Esophagus squamous epithelium (tissue), 5 donors: Measurements from ENCODE around the gene SETMAR. TPM values are rescaled to one million over a fixed set of nuclear protein-coding genes. Genes with fewer than 3 reads are reported as not detected.

Experiments used
- DNase-seq: peaks from one replicate; lab custom pipeline; 2025; lab: John Stamatoyannopoulos, UW
- H3K27ac ChIP-seq, 4 donors: fragments of 200-600 bp; sonication (generic); one replicate each; pipeline ENCODE4 v1.5.1; 2016 to 2019; ENCODE audit warnings: mild to moderate bottlenecking in 1 of 4
- H3K27me3 ChIP-seq, 4 donors: fragments of 200-600 bp; sonication (generic); 1 replicate in 3 of 4; 2 replicates in 1 of 4; pipeline versions ENCODE4 v1.5.1 to v1.6.0; 2017 to 2021; ENCODE audit warnings: antibody characterized with exemption in 1 of 4
- H3K36me3 ChIP-seq, 3 donors: fragments of 200-600 bp; sonication (generic); one replicate each; pipeline ENCODE4 v1.5.1; 2016 to 2019
- H3K4me1 ChIP-seq, 3 donors: fragments of 200-600 bp; sonication (generic); one replicate each; pipeline ENCODE4 v1.5.1; 2017 to 2019
- H3K4me3 ChIP-seq, 4 donors: fragments of 200-600 bp; sonication (generic); 1 replicate in 3 of 4; 2 replicates in 1 of 4; pipeline ENCODE4 v1.5.1; 2016 to 2019; ENCODE audit warnings: mild to moderate bottlenecking in 2 of 4, moderate library complexity in 1 of 4
- H3K9me3 ChIP-seq, 3 donors: fragments of 200-600 bp; sonication (generic); one replicate each; pipeline ENCODE4 v1.5.1; 2016 to 2019
- POLR2A ChIP-seq, 4 donors: fragments of 450-650 bp; IDR thresholded peaks; one replicate each; pipeline ENCODE4 v1.6.1; 2017; ENCODE audit warnings: antibody characterized with exemption in 4 of 4, mild to moderate bottlenecking in 4 of 4, moderate library complexity in 3 of 4
- WGBS, 2 donors: methylation state at CpG; one replicate each; pipeline ENCODE4 v1.1.5; 2018; 5-methylcytosine and 5-hydroxymethylcytosine counted together
- intact Hi-C: fragments of 100-400 bp; cut with DNase I; formaldehyde crosslinking; loops from one replicate; pipeline ENCODE4 v1.15.0; 2022
- total RNA-seq, 4 donors: library from RNA; depleted of rRNA; stranded (reverse); fragments of >200 nt; gene quantifications; one replicate each; pipeline ENCODE4 v1.1.0, GENCODE V29; 2016
- TF ChIP-seq, protein P1 (sequence below), 6 experiments: fragments of 450-650 bp in 4 of 6; fragments of 200-600 bp in 2 of 6; sonication (generic) in 2 of 6; IDR thresholded peaks; one replicate each; pipeline ENCODE4 v1.5.1; 2016 to 2019; ENCODE audit warnings: antibody characterized with exemption in 6 of 6, mild to moderate bottlenecking in 4 of 6, moderate library complexity in 4 of 6
- donor health status: DM: yes; HTN: yes; CAD: no.

SETMAR gene
- total RNA-seq, 4 donors from 2014 or later = 11.4 to 28.6 (median 16.0) TPM

DNA sequence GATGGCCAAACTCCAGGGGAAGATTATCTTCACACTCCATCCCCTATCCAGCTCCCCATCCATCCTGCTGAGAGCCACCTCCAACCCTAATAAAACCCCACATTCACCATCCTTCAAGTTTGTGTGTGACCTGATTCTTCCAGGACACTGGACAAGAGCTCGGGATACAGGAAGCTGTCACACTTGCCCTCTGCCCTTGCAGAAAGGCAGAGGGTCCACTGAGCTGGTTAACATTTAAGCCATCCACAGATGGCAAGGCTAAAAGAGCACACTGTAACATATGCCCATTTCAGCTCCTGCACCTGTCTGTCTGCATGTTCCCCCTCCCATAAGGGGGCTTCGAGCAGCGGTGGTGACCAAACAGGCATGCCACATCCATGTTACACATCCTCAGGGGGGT lies 29.8 kb downstream of the SETMAR start:
- Histone ChIP-seq H3K27me3 (no peaks in the 10 kb centered on the region), H3K4me1 (no peaks in the 10 kb centered on the region), H3K27ac (no peak overlapping the region), H3K36me3 (no peaks in the 10 kb centered on the region), H3K4me3 (no peak overlapping the region), H3K9me3 (peaks cover 0 to 4% (median 0%) of the 10 kb centered on the region in 3 donors)
- intact Hi-C loops = no loop called here
- 60 to 100% methylated on average over 1 to 2 of the region's 3 CpGs for WGBS, 2 donors
- TF ChIP-seq, protein P1, sequence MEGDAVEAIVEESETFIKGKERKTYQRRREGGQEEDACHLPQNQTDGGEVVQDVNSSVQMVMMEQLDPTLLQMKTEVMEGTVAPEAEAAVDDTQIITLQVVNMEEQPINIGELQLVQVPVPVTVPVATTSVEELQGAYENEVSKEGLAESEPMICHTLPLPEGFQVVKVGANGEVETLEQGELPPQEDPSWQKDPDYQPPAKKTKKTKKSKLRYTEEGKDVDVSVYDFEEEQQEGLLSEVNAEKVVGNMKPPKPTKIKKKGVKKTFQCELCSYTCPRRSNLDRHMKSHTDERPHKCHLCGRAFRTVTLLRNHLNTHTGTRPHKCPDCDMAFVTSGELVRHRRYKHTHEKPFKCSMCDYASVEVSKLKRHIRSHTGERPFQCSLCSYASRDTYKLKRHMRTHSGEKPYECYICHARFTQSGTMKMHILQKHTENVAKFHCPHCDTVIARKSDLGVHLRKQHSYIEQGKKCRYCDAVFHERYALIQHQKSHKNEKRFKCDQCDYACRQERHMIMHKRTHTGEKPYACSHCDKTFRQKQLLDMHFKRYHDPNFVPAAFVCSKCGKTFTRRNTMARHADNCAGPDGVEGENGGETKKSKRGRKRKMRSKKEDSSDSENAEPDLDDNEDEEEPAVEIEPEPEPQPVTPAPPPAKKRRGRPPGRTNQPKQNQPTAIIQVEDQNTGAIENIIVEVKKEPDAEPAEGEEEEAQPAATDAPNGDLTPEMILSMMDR (IDR thresholded peaks at IDR 0.05) = no peak
- TF ChIP-seq POLR2A (IDR thresholded peaks at IDR 0.05) = no peak
- DNase-seq = no peak

GRCh38 chr3:4334548-4334947 lies 31.4 kb downstream of the SETMAR start:
- Histone ChIP-seq H3K36me3 (no peaks in the 10 kb centered on the region), H3K4me3 (no peak overlapping the region), H3K27ac (no peak overlapping the region), H3K27me3 (no peaks in the 10 kb centered on the region), H3K9me3 (no peaks in the 10 kb centered on the region), H3K4me1 (no peaks in the 10 kb centered on the region)
- no peak for TF ChIP-seq POLR2A (IDR thresholded peaks at IDR 0.05)
- TF ChIP-seq, protein P1 (IDR thresholded peaks at IDR 0.05) = peak in 1 of 6 experiments; percentile 4
- WGBS, 2 donors = 29 to 47% methylated on average over 1 of the region's 1 CpG
- no peak for DNase-seq
- intact Hi-C loops = no loop called here

GRCh38 chr3:4335840-4336562 lies 32.8 kb downstream of the SETMAR start:
- no peak overlapping the region for H3K27ac ChIP-seq

DNA sequence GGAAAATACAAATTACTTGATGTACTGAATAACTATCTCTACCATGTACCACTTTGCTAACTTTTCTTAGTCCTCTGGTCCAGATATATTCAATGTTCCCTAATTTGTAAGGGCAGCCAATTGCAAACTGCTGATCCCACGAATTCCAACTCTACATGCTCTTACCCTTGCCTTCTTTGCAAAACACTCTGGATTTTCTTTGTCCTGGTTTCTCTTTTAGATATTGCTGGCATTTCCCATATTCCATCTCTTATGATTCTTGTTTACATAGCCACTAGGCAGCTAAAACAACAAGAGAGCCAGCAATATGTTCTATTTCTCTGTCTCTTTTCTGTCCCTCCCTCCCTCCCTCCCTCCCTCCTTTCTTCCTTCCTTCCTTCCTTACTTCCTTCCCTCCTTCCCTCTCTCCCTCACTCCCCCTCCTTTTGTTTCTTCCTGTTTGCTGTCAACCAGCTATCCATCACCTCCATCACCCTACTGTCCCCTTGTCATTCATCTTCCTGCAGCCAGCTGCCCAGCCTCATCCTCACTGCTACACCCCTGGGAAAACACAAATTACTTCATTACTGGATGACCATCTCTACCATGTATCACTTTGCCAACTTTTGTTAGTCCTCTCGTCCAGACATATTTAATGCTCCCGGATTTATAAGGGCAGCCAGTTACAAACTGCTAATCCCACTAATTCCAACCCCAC lies 33.8 kb downstream of the SETMAR start:
- Histone ChIP-seq H3K4me1 (peaks cover 0 to 19% (median 9%) of the 10 kb centered on the region in 3 donors), H3K4me3 (no peak overlapping the region), H3K9me3 (no peaks in the 10 kb centered on the region), H3K36me3 (no peaks in the 10 kb centered on the region), H3K27me3 (no peaks in the 10 kb centered on the region), H3K27ac (no peak overlapping the region)
- no peak for DNase-seq
- 47 to 56% methylated on average over 3 of the region's 3 CpGs for WGBS, 2 donors
- TF ChIP-seq, protein P1 (IDR thresholded peaks at IDR 0.05) = no peak
- no peak for TF ChIP-seq POLR2A (IDR thresholded peaks at IDR 0.05)
- intact Hi-C loops = no loop called here

More at GRCh38 chr3:4335840-4336562, 32.8 kb downstream of the SETMAR start:
- no peaks in the 10 kb centered on the region for H3K27me3 ChIP-seq
- peaks cover 0 to 10% (median 8%) of the 10 kb centered on the region in 3 donors for H3K4me1 ChIP-seq
- TF ChIP-seq, protein P1 (IDR thresholded peaks at IDR 0.05) = no peak
- no peak for TF ChIP-seq POLR2A (IDR thresholded peaks at IDR 0.05)
- intact Hi-C loops = no loop called here
- WGBS, 2 donors = 59 to 61% methylated on average over 4 to 5 of the region's 5 CpGs
- H3K9me3 ChIP-seq = no peaks in the 10 kb centered on the region
- no peaks in the 10 kb centered on the region for H3K36me3 ChIP-seq
- DNase-seq = no peak
- H3K4me3 ChIP-seq = no peak overlapping the region

- Histone ChIP-seq H3K27ac (no peak overlapping the region), H3K4me1 (peaks cover 0 to 19% (median 9%) of the 10 kb centered on the region in 3 donors), H3K4me3 (no peak overlapping the region), H3K36me3 (no peaks in the 10 kb centered on the region), H3K27me3 (no peaks in the 10 kb centered on the region), H3K9me3 (no peaks in the 10 kb centered on the region)
- no peak for DNase-seq
- 89 to 94% methylated on average over 4 to 5 of the region's 5 CpGs for WGBS, 2 donors
- TF ChIP-seq POLR2A (IDR thresholded peaks at IDR 0.05) = no peak
- TF ChIP-seq, protein P1 (IDR thresholded peaks at IDR 0.05) = no peak
- intact Hi-C loops = no loop called here
Observed at GRCh38 chr3:4338751-4339150, 35.6 kb downstream of the SETMAR start.
